H1 (cell line): ENCODE data around the gene TNN. TPM values are rescaled to one million over a fixed set of nuclear protein-coding genes. Genes with fewer than 3 reads are reported as not detected.

Source experiments
- CTCF ChIA-PET: fragments of 300-600 bp; sonication (Branson Sonifier 250); formaldehyde crosslinking; loops from one replicate; lab custom pipeline; 2021; ENCODE audit not compliant: partially characterized antibody; lab: Charles Lee
- POLR2A ChIA-PET: fragments of 300-600 bp; sonication (Branson Sonifier 250); formaldehyde crosslinking; loops from one replicate; lab custom pipeline; 2021; ENCODE audit warnings: inconsistent platforms; ENCODE audit not compliant: partially characterized antibody; lab: Charles Lee
- DNase-seq, 2 experiments: peaks; one replicate each; pipeline versions ENCODE4 v3.0.0 to v3.0.0-alpha.2; 2010 to 2022; ENCODE audit warnings: low spot score in 2 of 2, low read depth in 1 of 2, mixed read lengths in 1 of 2
- FAIRE-seq: peaks from 2 replicates; lab custom pipeline; 2011; peaks lifted over from hg19 to GRCh38; lab: Jason Lieb, UNC
- H2AFZ ChIP-seq: 2 replicates; pipeline ENCODE4 v1.8.1; 2012; ENCODE audit warnings: low read length, inconsistent platforms
- H2AK5ac ChIP-seq: 2 replicates; pipeline ENCODE4 v1.6.1; 2013; ENCODE audit warnings: low read depth, low read length
- H2BK120ac ChIP-seq: replicated peaks from 2 replicates; pipeline ENCODE3; 2013; ENCODE audit warnings: low read depth, low read length, inconsistent platforms
- H2BK12ac ChIP-seq: 2 replicates; pipeline ENCODE4 v1.6.1; 2013; ENCODE audit warnings: low read depth, low read length
- H2BK15ac ChIP-seq: 2 replicates; pipeline ENCODE4 v1.6.1; 2013; ENCODE audit warnings: low read length
- H2BK20ac ChIP-seq: 2 replicates; pipeline ENCODE4 v1.6.1; 2013; ENCODE audit warnings: low read length
- H2BK5ac ChIP-seq: 2 replicates; pipeline ENCODE4 v1.6.1; 2013; ENCODE audit warnings: low read depth, low read length
- H3K14ac ChIP-seq: 2 replicates; pipeline ENCODE4 v1.6.1; 2013; ENCODE audit warnings: inconsistent platforms; ENCODE audit not compliant: insufficient read length
- H3K18ac ChIP-seq: 2 replicates; pipeline ENCODE4 v1.6.1; 2013; ENCODE audit warnings: low read length; ENCODE audit errors: extremely low read depth
- H3K23ac ChIP-seq: 2 replicates; pipeline ENCODE4 v1.6.1; 2013; ENCODE audit warnings: inconsistent platforms; ENCODE audit not compliant: insufficient read length
- H3K23me2 ChIP-seq: 2 replicates; pipeline ENCODE4 v1.6.1; 2013; ENCODE audit warnings: low read depth, low read length
- H3K27ac ChIP-seq: 2 replicates; pipeline ENCODE4 v1.6.1; 2011; ENCODE audit warnings: low read depth, low read length, inconsistent platforms
- H3K27me3 ChIP-seq, 4 experiments: replicated peaks in 1 of 4; 1 replicate in 1 of 4; 2 replicates in 3 of 4; pipeline versions ENCODE4 v1.6.1 to v1.8.1; 2011 to 2013; ENCODE audit warnings: low read length in 3 of 4, mild to moderate bottlenecking in 3 of 4, inconsistent platforms in 2 of 4, mixed read lengths in 2 of 4, moderate library complexity in 1 of 4; ENCODE audit not compliant: control insufficient read depth in 3 of 4, insufficient read depth in 3 of 4; ENCODE audit errors: extremely low read depth in 1 of 4
- H3K36me3 ChIP-seq, 4 experiments: 2 replicates each; pipeline versions ENCODE4 v1.6.1 to v1.8.1; 2011 to 2013; ENCODE audit warnings: mild to moderate bottlenecking in 4 of 4, low read length in 3 of 4, moderate library complexity in 2 of 4, control low read depth in 1 of 4, inconsistent platforms in 1 of 4; ENCODE audit not compliant: insufficient read depth in 4 of 4, control insufficient read depth in 2 of 4
- H3K4ac ChIP-seq: replicated peaks from 2 replicates; pipeline ENCODE3; 2013; ENCODE audit warnings: low read length, low read depth, mixed read lengths, inconsistent platforms; ENCODE audit not compliant: insufficient read length
- H3K4me1 ChIP-seq, 4 experiments: replicated peaks in 1 of 4; 1 replicate in 1 of 4; 2 replicates in 3 of 4; pipeline versions ENCODE4 v1.6.1 to v1.8.1; 2011 to 2013; ENCODE audit warnings: low read length in 3 of 4, inconsistent platforms in 2 of 4, mixed read lengths in 1 of 4; ENCODE audit not compliant: insufficient read depth in 4 of 4, control insufficient read depth in 3 of 4
- H3K4me2 ChIP-seq, 2 experiments: 2 replicates each; pipeline versions ENCODE4 v1.6.1 to v1.8.1; 2011 to 2013; ENCODE audit warnings: low read depth in 2 of 2, low read length in 2 of 2, control low read depth in 1 of 2, inconsistent platforms in 1 of 2, mild to moderate bottlenecking in 1 of 2; ENCODE audit not compliant: insufficient read depth in 1 of 2
- H3K4me3 ChIP-seq, 4 experiments: fragments of 200-600, 300-600 bp in 1 of 4; sonication (generic), shearing (Covaris generic), sonication (Bioruptor Twin) in 1 of 4; 2 replicates each; pipeline versions ENCODE4 v1.5.1 to v1.8.1; 2011 to 2016; ENCODE audit warnings: low read length in 4 of 4, low read depth in 3 of 4, control low read depth in 2 of 4, inconsistent platforms in 2 of 4, mild to moderate bottlenecking in 2 of 4, mixed read lengths in 1 of 4, moderate library complexity in 1 of 4; ENCODE audit not compliant: insufficient read depth in 2 of 4; ENCODE audit errors: extremely low read depth in 1 of 4
- H3K56ac ChIP-seq: replicated peaks from 2 replicates; pipeline ENCODE3; 2013; ENCODE audit warnings: low read depth, mild to moderate bottlenecking, mixed read lengths, low read length, inconsistent platforms; ENCODE audit not compliant: insufficient read length
- H3K79me1 ChIP-seq: 2 replicates; pipeline ENCODE4 v1.6.1; 2013; ENCODE audit warnings: low read depth, low read length, control low read depth
- H3K79me2 ChIP-seq, 2 experiments: 2 replicates each; pipeline versions ENCODE4 v1.6.1 to v1.8.1; 2012 to 2013; ENCODE audit warnings: low read length in 2 of 2, mild to moderate bottlenecking in 2 of 2, inconsistent platforms in 1 of 2; ENCODE audit not compliant: insufficient read depth in 2 of 2, control insufficient read depth in 1 of 2
- H3K9ac ChIP-seq, 4 experiments: replicated peaks in 1 of 4; 1 replicate in 1 of 4; 2 replicates in 3 of 4; pipeline versions ENCODE4 v1.6.1 to v1.8.1; 2011 to 2013; ENCODE audit warnings: low read depth in 3 of 4, low read length in 3 of 4, control low read depth in 2 of 4, mild to moderate bottlenecking in 2 of 4, moderate library complexity in 2 of 4, inconsistent platforms in 1 of 4; ENCODE audit errors: extremely low read depth in 1 of 4
- H3K9me3 ChIP-seq, 2 experiments: 2 replicates each; pipeline versions ENCODE4 v1.6.1 to v1.8.1; 2012 to 2013; ENCODE audit warnings: mild to moderate bottlenecking in 2 of 2, moderate library complexity in 2 of 2, control low read depth in 1 of 2, inconsistent platforms in 1 of 2, low read depth in 1 of 2, low read length in 1 of 2, mixed read lengths in 1 of 2; ENCODE audit not compliant: insufficient read depth in 2 of 2
- H4K20me1 ChIP-seq, 2 experiments: replicated peaks in 1 of 2; 2 replicates each; pipeline versions ENCODE3 to v1.8.1; 2011 to 2013; ENCODE audit warnings: inconsistent platforms in 2 of 2, low read length in 2 of 2, mild to moderate bottlenecking in 1 of 2; ENCODE audit not compliant: insufficient read depth in 2 of 2, control insufficient read depth in 1 of 2
- H4K5ac ChIP-seq: 2 replicates; pipeline ENCODE4 v1.6.1; 2013; ENCODE audit warnings: low read length, low read depth, mixed read lengths, inconsistent platforms; ENCODE audit not compliant: insufficient read length
- H4K8ac ChIP-seq: 2 replicates; pipeline ENCODE4 v1.8.0; 2013; ENCODE audit warnings: mild to moderate bottlenecking, moderate library complexity, low read length, inconsistent platforms; ENCODE audit not compliant: insufficient read depth; ENCODE audit errors: extremely low read depth
- H4K91ac ChIP-seq: replicated peaks from 2 replicates; pipeline ENCODE3; 2013; ENCODE audit warnings: low read length, mixed read lengths, inconsistent platforms; ENCODE audit not compliant: insufficient read length
- CEBPB ChIP-seq: IDR thresholded peaks from 2 replicates; pipeline ENCODE4 v1.6.1; 2012; ENCODE audit warnings: low read depth, low read length
- CREB1 ChIP-seq: IDR thresholded peaks from 2 replicates; pipeline ENCODE4 v1.6.1; 2012; ENCODE audit warnings: inconsistent platforms
- CTCF ChIP-seq, 3 experiments: IDR thresholded peaks; 1 replicate in 2 of 3; 2 replicates in 1 of 3; pipeline versions ENCODE4 v1.5.1 to v1.6.1; 2011; ENCODE audit warnings: low read length in 3 of 3, mild to moderate bottlenecking in 3 of 3, inconsistent platforms in 2 of 3, low read depth in 1 of 3, moderate library complexity in 1 of 3; ENCODE audit not compliant: insufficient read depth in 1 of 3; ENCODE audit errors: control extremely low read depth in 1 of 3
- EP300 ChIP-seq, 2 experiments: IDR thresholded peaks; 1 replicate in 1 of 2; 2 replicates in 1 of 2; pipeline ENCODE4 v1.6.1; 2011 to 2012; ENCODE audit warnings: low read depth in 2 of 2, low read length in 2 of 2, mild to moderate bottlenecking in 2 of 2, borderline replicate concordance in 1 of 2, inconsistent platforms in 1 of 2, moderate library complexity in 1 of 2
- JUN ChIP-seq: IDR thresholded peaks from 2 replicates; pipeline ENCODE4 v1.6.1; 2011; ENCODE audit warnings: low read depth, mild to moderate bottlenecking, improper control_type of control experiment, low read length
- KDM1A ChIP-seq: fragments of 200-600, 300-600 bp; sonication (generic); IDR thresholded peaks from 2 replicates; pipeline ENCODE4 v1.7.1; 2016; ENCODE audit warnings: mild to moderate bottlenecking, low read length, borderline replicate concordance
- NANOG ChIP-seq: IDR thresholded peaks from 2 replicates; pipeline ENCODE4 v1.6.1; 2011; ENCODE audit warnings: low read length, low read depth, mild to moderate bottlenecking, inconsistent platforms; ENCODE audit not compliant: insufficient read depth, poor library complexity, severe bottlenecking
- POLR2A ChIP-seq, 2 experiments: IDR thresholded peaks; 1 replicate in 1 of 2; 2 replicates in 1 of 2; pipeline ENCODE4 v1.6.1; 2011; ENCODE audit warnings: low read depth in 2 of 2, low read length in 2 of 2, mild to moderate bottlenecking in 2 of 2; ENCODE audit errors: control extremely low read depth in 1 of 2
- SIRT6 ChIP-seq: IDR thresholded peaks from one replicate; pipeline ENCODE4 v1.7.1; 2012; ENCODE audit warnings: low read length, inconsistent platforms
- SP4 ChIP-seq: IDR thresholded peaks from 2 replicates; pipeline ENCODE4 v1.6.1; 2012; ENCODE audit warnings: low read length, inconsistent platforms
- TAF7 ChIP-seq: optimal IDR thresholded peaks from 2 replicates; pipeline ENCODE3; 2011; ENCODE audit warnings: low read depth, mild to moderate bottlenecking, inconsistent platforms, low read length, moderate library complexity, borderline replicate concordance
- TEAD4 ChIP-seq: IDR thresholded peaks from 2 replicates; pipeline ENCODE4 v1.6.1; 2012; ENCODE audit warnings: low read depth, low read length, inconsistent platforms, mixed read lengths
- WGBS, 2 experiments: shearing (Covaris generic) in 1 of 2; methylation state at CpG; one replicate each; pipeline versions ENCODE4 v1.1.6 to v1.1.7; 2013 to 2015; ENCODE audit warnings: low lambda C conversion rate in 2 of 2, mixed read lengths in 2 of 2, inconsistent platforms in 1 of 2, low coverage in 1 of 2, missing lambda C conversion rate in 1 of 2; ENCODE audit not compliant: insufficient replicate concordance in 2 of 2, insufficient coverage in 1 of 2, insufficient read length in 1 of 2; ENCODE audit errors: extremely low coverage in 1 of 2, missing lambda C conversion rate in 1 of 2; 5-methylcytosine and 5-hydroxymethylcytosine counted together
- polyA plus RNA-seq, 7 experiments: library from polyadenylated mRNA; depleted of rRNA in 3 of 7; stranded (reverse) in 5 of 7; unstranded in 2 of 7; fragments of >200 nt in 5 of 7; fragments of 200-250 nt in 2 of 7; gene quantifications; 1 replicate in 5 of 7; 2 replicates in 1 of 7; 4 replicates in 1 of 7; pipeline versions ENCODE4 v1.2.1 to v1.2.3, GENCODE V29; 2011 to 2013; ENCODE audit warnings: missing spikeins in 2 of 7, mixed read lengths in 2 of 7
- total RNA-seq: library from RNA; stranded (reverse); fragmentation: NEBNext Ultra II Directional; extraction: Animal tissue kit (Norgen Biotek cat#: 25700); gene quantifications from 2 replicates; pipeline ENCODE4 v1.2.1, GENCODE V29; 2021

Gene TNN
- total and polyA plus RNA-seq, 2 of the 8 experiments (the other 6 are each of a cell fraction or from before 2014, with no cell fraction given): 0.21 to 0.30 TPM

GRCh38 chr1:175182201-175182746 is 114.6 kb downstream of the TNN start:
- Histone ChIP-seq H2BK12ac (no peak overlapping the region), H2BK15ac (no peak overlapping the region), H3K9me3 (no peaks in the 10 kb centered on the region), H4K8ac (no peak overlapping the region), H3K79me1 (no peaks in the 10 kb centered on the region), H3K79me2 (no peaks in the 10 kb centered on the region), H3K23ac (no peak overlapping the region), H3K4ac (no peak overlapping the region), H3K9ac (no peak overlapping the region), H4K5ac (no peak overlapping the region), H3K4me2 (no peak overlapping the region), H3K56ac (no peak overlapping the region), H3K27me3 (no peaks in the 10 kb centered on the region), H3K36me3 (no peaks in the 10 kb centered on the region), H3K27ac (no peak overlapping the region), H2AK5ac (no peak overlapping the region), H4K91ac (no peak overlapping the region), H3K14ac (no peak overlapping the region), H3K4me1 (peaks cover 0 to 7% (median 3%) of the 10 kb centered on the region in 4 experiments; a peak in 3 of 7 replicates), H2BK5ac (no peak overlapping the region), H3K23me2 (no peaks in the 10 kb centered on the region), H3K18ac (no peak overlapping the region), H2BK20ac (no peak overlapping the region), H3K4me3 (no peak overlapping the region), H2BK120ac (no peak overlapping the region), H4K20me1 (no peaks in the 10 kb centered on the region), H2AFZ (no peak overlapping the region)
- CTCF ChIA-PET: interaction anchor here (1.0 to 6.7 kb wide), 10 partner anchors 8 to 137 kb away, joined by 3 to 28 read pairs (median 6); no protein-coding TSS in a partner anchor
- FAIRE-seq (no peak), DNase-seq (no peak)
- WGBS, 2 experiments: 89% methylated on average over 4 of the region's 4 CpGs; no CpG with 5 or more reads in 1 of the 2 experiments
- POLR2A ChIA-PET: no interaction called here
- TF ChIP-seq TAF7 (no peak), SIRT6 (no peak), TEAD4 (no peak), CEBPB (no peak), JUN (no peak), NANOG (no peak), CREB1 (no peak), EP300 (IDR thresholded peaks at IDR 0.05; ENCODE audit: borderline replicate concordance in 1 of 2, low read depth in 2 of 2, low read length in 2 of 2) (no peak), POLR2A (IDR thresholded peaks at IDR 0.05; ENCODE audit: control extremely low read depth in 1 of 2, low read depth in 2 of 2, low read length in 2 of 2) (no peak), CTCF (IDR thresholded peaks at IDR 0.05; ENCODE audit: control extremely low read depth in 1 of 3, insufficient read depth in 1 of 3, low read depth in 1 of 3, low read length in 3 of 3) (no peak), SP4 (no peak), KDM1A (no peak)
